BJ (cell line): ENCODE data around the gene SH3BP2. TPM values are rescaled to one million over a fixed set of nuclear protein-coding genes. Genes with fewer than 3 reads are reported as not detected.

Experiments used
- CTCF ChIA-PET: fragments of 350-600 bp; formaldehyde crosslinking; extraction: SDS; loops from one replicate; lab custom pipeline; 2021; ENCODE audit warnings: antibody characterized with exemption, inconsistent platforms; lab: Yijun Ruan, JAX
- POLR2A ChIA-PET: fragments of 300-600 bp; sonication (Branson Sonifier 250); formaldehyde crosslinking; extraction: SDS; loops from one replicate; lab custom pipeline; 2021; ENCODE audit warnings: antibody characterized with exemption; lab: Charles Lee
- DNase-seq: peaks from one replicate; pipeline ENCODE4 v3.0.0-alpha.2; 2011; ENCODE audit warnings: low read depth
- H3K27me3 ChIP-seq: 2 replicates; pipeline ENCODE4 v1.6.0; 2011; ENCODE audit warnings: low read length; ENCODE audit not compliant: control insufficient read depth, insufficient read depth
- H3K36me3 ChIP-seq: 2 replicates; pipeline ENCODE4 v1.5.1; 2011; ENCODE audit warnings: low read length; ENCODE audit not compliant: control insufficient read depth, insufficient read depth
- H3K4me3 ChIP-seq: 2 replicates; pipeline ENCODE4 v1.5.1; 2011; ENCODE audit warnings: low read depth, mild to moderate bottlenecking, control low read depth, low read length
- CTCF ChIP-seq: IDR thresholded peaks from 2 replicates; pipeline ENCODE4 v1.5.1; 2011; ENCODE audit warnings: low read depth, mild to moderate bottlenecking, control low read depth, inconsistent platforms, low read length, moderate library complexity; ENCODE audit not compliant: insufficient read depth
- polyA plus RNA-seq: library from polyadenylated mRNA; depleted of rRNA; stranded (reverse); fragments of >200 nt; gene quantifications from 2 replicates; pipeline ENCODE4 v1.2.3, GENCODE V29; 2011

SH3BP2 gene
- polyA plus RNA-seq, 1 experiment = 42.2 TPM

GRCh38 chr4:2837110-2837903 is 44.4 kb downstream of the SH3BP2 start:
- 0 out of 2 replicates have a peak, but pooled peaks have one; percentile 2 for TF ChIP-seq CTCF
- POLR2A ChIA-PET = no interaction called here
- CTCF ChIA-PET = interaction anchor here (1.4 kb wide), 1 partner anchor 73 kb away, joined by 3 read pairs; no protein-coding TSS in a partner anchor
- Histone ChIP-seq H3K36me3 (peaks cover 24% of the 10 kb centered on the region), H3K27me3 (no peaks in the 10 kb centered on the region), H3K4me3 (no peak overlapping the region)
- DNase-seq = no peak

- H3K4me3 ChIP-seq = no peak overlapping the region
- DNase-seq = no peak
- ChIA-PET POLR2A (no interaction called here), CTCF (interaction anchor here (0.9 to 1.4 kb wide), 2 partner anchors 53 to 74 kb away, joined by 3 read pairs; no protein-coding TSS in a partner anchor)
- no peaks in the 10 kb centered on the region for H3K27me3 ChIP-seq
- TF ChIP-seq CTCF = no peak
- peaks cover 20% of the 10 kb centered on the region for H3K36me3 ChIP-seq
These were observed 45.1 kb downstream of the SH3BP2 start for GRCh38 chr4:2837904-2838496.

GRCh38 chr4:2839060-2839459 is 46.2 kb downstream of the SH3BP2 start:
- H3K4me3 ChIP-seq = no peak overlapping the region
- ChIA-PET POLR2A (no interaction called here), CTCF (interaction anchor here (0.6 to 1.3 kb wide), 3 partner anchors 52 to 1626 kb away, joined by 3 to 5 read pairs (median 3); no protein-coding TSS in a partner anchor)
- DNase-seq = no peak
- no peaks in the 10 kb centered on the region for H3K27me3 ChIP-seq
- H3K36me3 ChIP-seq = peaks cover 12% of the 10 kb centered on the region
- no peak for TF ChIP-seq CTCF

GRCh38 chr4:2842687-2843262 is 49.9 kb downstream of the SH3BP2 start:
- H3K36me3 ChIP-seq = no peaks in the 10 kb centered on the region
- ChIA-PET POLR2A (no interaction called here), CTCF (no interaction called here)
- peak overlapping the region; percentile 89 for H3K4me3 ChIP-seq
- DNase-seq = no peak
- no peak for TF ChIP-seq CTCF
- H3K27me3 ChIP-seq = no peaks in the 10 kb centered on the region

- peak; percentile 82 for DNase-seq
- POLR2A ChIA-PET = no interaction called here
- CTCF ChIA-PET = interaction anchor here (0.6 kb wide), 1 partner anchor 92 kb away, joined by 4 read pairs; no protein-coding TSS in a partner anchor
- Histone ChIP-seq H3K36me3 (no peaks in the 10 kb centered on the region), H3K4me3 (peak within 1 kb of the TSS; percentile 89), H3K27me3 (no peaks in the 10 kb centered on the region)
- no peak for TF ChIP-seq CTCF
These were observed 50.5 kb downstream of the SH3BP2 start, which contains the start of gene ADD1 for GRCh38 chr4:2843263-2843940. Gene ADD1 (plus strand): TSS chr4:2843844. CDS start chr4:2875916, 32,072 bp downstream.
